Pancreas (tissue), 10 donors: ENCODE results near the gene RAD54L. TPM values are rescaled to one million over a fixed set of nuclear protein-coding genes. Genes with fewer than 3 reads are reported as not detected.

ENCODE experiments used
- ATAC-seq, 4 donors: fragments of 200-7000 bp; cut with Tn5 transposase; one replicate each; pipeline versions ENCODE4 v1.8.0 to v1.9.1; 2020; ENCODE audit warnings: mild to moderate bottlenecking in 4 of 4, moderate library complexity in 4 of 4
- DNase-seq, 6 donors: peaks; one replicate each; pipeline ENCODE4 v3.0.0-alpha.2; 2020
- FAIRE-seq: peaks from 2 replicates; lab custom pipeline; 2012; peaks lifted over from hg19 to GRCh38; lab: Jason Lieb, UNC
- H3K27ac ChIP-seq, 4 donors: fragments of 200-600 bp; sonication (generic); 1 replicate in 3 of 4; 2 replicates in 1 of 4; pipeline versions ENCODE4 v1.5.0 to v1.8.0; 2020
- H3K27me3 ChIP-seq, 4 donors: fragments of 200-600 bp; one replicate each; pipeline ENCODE4 v1.8.0; 2021
- H3K36me3 ChIP-seq, 3 donors: fragments of 200-600 bp; sonication (generic) in 1 of 3; one replicate each; pipeline versions ENCODE4 v1.5.0 to v1.8.0; 2020 to 2021
- H3K4me1 ChIP-seq, 3 donors: fragments of 200-600 bp; one replicate each; pipeline ENCODE4 v1.8.0; 2021
- H3K4me3 ChIP-seq, 4 donors: fragments of 200-600 bp; sonication (generic) in 2 of 4; one replicate each; pipeline versions ENCODE4 v1.5.0 to v1.8.0; 2020 to 2021
- H3K9me3 ChIP-seq, 4 donors: fragments of 200-600 bp; one replicate each; pipeline ENCODE4 v1.8.0; 2021
- CTCF ChIP-seq, 4 donors: fragments of 200-600 bp; sonication (generic) in 3 of 4; IDR thresholded peaks; one replicate each; pipeline versions ENCODE4 v1.5.0 to v1.8.0; 2021; ENCODE audit warnings: antibody characterized with exemption in 4 of 4
- WGBS, 2 donors: extraction: QIAGEN DNeasy Blood & Tissue Kit; methylation state at CpG; one replicate each; pipeline ENCODE4 v1.1.7; 2013; 5-methylcytosine and 5-hydroxymethylcytosine counted together
- intact Hi-C, 3 donors: fragments of 100-400 bp; cut with DNase I; formaldehyde crosslinking; loops; one replicate each; pipeline versions ENCODE4 v1.11.1 to v1.14.2; 2022
- polyA plus RNA-seq, 2 donors: library from polyadenylated mRNA; stranded (reverse); fragments of 200-250 nt; gene quantifications; one replicate each; pipeline ENCODE4 v1.2.3, GENCODE V29; 2013
- total RNA-seq, 6 donors: library from RNA; stranded (reverse); fragmentation: NEBNext Ultra II Directional in 4 of 6; extraction: Animal tissue kit (Norgen Biotek cat#: 25700) in 4 of 6; gene quantifications; one replicate each; pipeline versions ENCODE4 v1.2.1 to v1.2.4, GENCODE V29; 2021 to 2023
- donor health status: healthy with polysubstance abuse.
- donor health status: DM: no; HTN: no; CAD: no; lungs with moderate emphysema.
- donor health status: DM: no; HTN: no; CAD: no.
- donor health status: control.
- donor health status: control.
- donor health status: Bipolar disorder and iron deficiency.
- donor health status: DM: yes; HTN: yes; CAD: no.
- donor health status: DM: no; HTN: no; CAD: no.
- donor health status: DM: no; HTN: no; CAD: no.
- donor health status: DM: yes; HTN: yes; CAD: no.

Gene RAD54L
- total and polyA plus RNA-seq, 8 donors = 0.23 to 0.66 (median 0.43) TPM; not detected in 1

DNA sequence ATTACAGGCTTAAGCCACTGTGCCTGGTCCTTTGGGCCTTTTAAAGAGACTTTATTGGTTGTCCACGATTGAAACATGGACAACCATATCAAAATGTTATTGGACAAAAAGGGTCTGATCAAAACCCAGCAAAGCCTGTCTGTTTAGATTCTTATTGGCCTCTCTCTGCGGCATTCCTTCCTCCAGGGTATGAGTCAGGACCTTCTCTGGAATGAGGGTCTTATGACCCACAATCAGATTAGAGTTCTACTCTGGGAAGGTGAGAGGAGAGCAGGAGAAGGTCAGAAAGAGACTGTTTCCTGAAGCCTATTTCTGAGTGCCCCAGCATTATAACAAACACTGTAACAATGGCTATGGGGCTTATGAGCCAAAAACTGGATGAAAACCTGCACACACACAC is 36.5 kb upstream of the RAD54L start:
- no peaks in the 10 kb centered on the region for H3K27me3 ChIP-seq
- WGBS, 2 donors = 61 to 64% methylated on average over 2 of the region's 2 CpGs
- no peak for TF ChIP-seq CTCF (IDR thresholded peaks at IDR 0.05)

DNA sequence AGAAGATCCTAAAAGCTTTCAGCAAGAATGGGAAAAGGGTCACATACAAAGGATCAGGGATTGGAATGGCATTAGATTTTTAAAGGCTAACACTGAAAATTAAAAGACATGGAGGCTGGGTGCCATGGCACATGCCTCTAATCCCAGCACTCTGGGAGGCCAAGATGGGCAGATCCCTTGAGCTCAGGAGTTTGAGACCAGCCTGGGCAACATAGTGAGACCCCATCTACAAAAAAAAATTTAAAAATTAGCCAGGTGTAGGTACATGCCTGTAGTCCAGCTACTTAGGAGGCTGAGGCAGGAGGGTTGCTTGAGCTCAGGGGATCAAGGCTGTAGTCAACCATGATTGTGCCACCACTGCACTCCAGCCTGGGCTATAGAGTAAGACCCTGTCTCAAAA is 32.1 kb upstream of the RAD54L start:
- Histone ChIP-seq H3K27ac (no peak overlapping the region), H3K27me3 (no peaks in the 10 kb centered on the region), H3K9me3 (no peaks in the 10 kb centered on the region), H3K4me3 (no peak overlapping the region), H3K4me1 (no peaks in the 10 kb centered on the region), H3K36me3 (no peaks in the 10 kb centered on the region)
- DNase-seq (no peak), FAIRE-seq (no peak), ATAC-seq (no peak)
- intact Hi-C loops = no loop called here
- no peak for TF ChIP-seq CTCF (IDR thresholded peaks at IDR 0.05)

More for the DNA sequence above, 36.5 kb upstream of the RAD54L start:
- Histone ChIP-seq H3K9me3 (no peaks in the 10 kb centered on the region), H3K4me1 (no peaks in the 10 kb centered on the region), H3K27ac (no peak overlapping the region), H3K36me3 (no peaks in the 10 kb centered on the region), H3K4me3 (no peak overlapping the region)
- ATAC-seq (no peak), FAIRE-seq (no peak), DNase-seq (no peak)
- intact Hi-C loops = no loop called here

- no peak for FAIRE-seq
- 77 to 89% methylated on average over 8 of the region's 8 CpGs for WGBS, 2 donors
- intact Hi-C loops = no loop called here
- Histone ChIP-seq H3K27me3 (no peaks in the 10 kb centered on the region), H3K4me1 (no peaks in the 10 kb centered on the region), H3K27ac (no peak overlapping the region), H3K4me3 (no peak overlapping the region), H3K36me3 (no peaks in the 10 kb centered on the region), H3K9me3 (no peaks in the 10 kb centered on the region)
- ATAC-seq = no peak
- no peak for DNase-seq
- TF ChIP-seq CTCF (IDR thresholded peaks at IDR 0.05) = no peak
Measured at GRCh38 chr1:46218443-46218842, 29.1 kb upstream of the RAD54L start.

GRCh38 chr1:46219551-46220520 is 27.7 kb upstream of the RAD54L start:
- TF ChIP-seq CTCF (IDR thresholded peaks at IDR 0.05) = no peak
- no peak for ATAC-seq
- 58 to 62% methylated on average over 17 to 18 of the region's 18 CpGs for WGBS, 2 donors
- Histone ChIP-seq H3K9me3 (no peaks in the 10 kb centered on the region), H3K36me3 (no peaks in the 10 kb centered on the region), H3K27me3 (no peaks in the 10 kb centered on the region), H3K4me3 (no peak overlapping the region), H3K4me1 (no peaks in the 10 kb centered on the region), H3K27ac (no peak overlapping the region)
- intact Hi-C loops = loop anchor here in 1 of 3 donors (5.0 kb wide), 1 partner anchor 188 kb away; no protein-coding TSS in a partner anchor
- no peak for DNase-seq
- no peak for FAIRE-seq

DNA sequence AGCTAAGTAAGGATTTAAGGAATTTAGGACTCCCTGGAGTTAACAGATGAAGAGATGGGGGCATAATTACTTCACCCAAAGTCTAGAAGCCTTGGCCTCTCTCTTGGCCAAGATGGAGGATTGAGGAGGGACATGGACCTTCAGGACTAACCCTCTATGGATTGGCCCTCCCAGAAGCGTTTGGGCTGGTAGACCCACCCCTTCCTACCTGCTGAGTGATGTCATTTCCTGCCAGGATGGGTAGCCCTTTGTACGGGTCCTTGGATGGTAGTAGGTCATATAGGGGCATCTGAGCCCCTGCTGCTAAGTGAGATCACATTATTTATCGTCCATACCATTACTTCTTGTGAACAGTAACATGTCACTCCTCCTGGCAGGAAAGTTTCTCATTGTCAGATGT is 26.8 kb upstream of the RAD54L start:
- no peak for TF ChIP-seq CTCF (IDR thresholded peaks at IDR 0.05)
- Histone ChIP-seq H3K27ac (no peak overlapping the region), H3K4me1 (no peaks in the 10 kb centered on the region), H3K36me3 (no peaks in the 10 kb centered on the region), H3K4me3 (no peak overlapping the region), H3K27me3 (no peaks in the 10 kb centered on the region), H3K9me3 (no peaks in the 10 kb centered on the region)
- ATAC-seq = no peak
- 68 to 85% methylated on average over 3 of the region's 3 CpGs for WGBS, 2 donors
- FAIRE-seq = no peak
- intact Hi-C loops = loop anchor here in 1 of 3 donors (5.0 kb wide), 1 partner anchor 189 kb away; no protein-coding TSS in a partner anchor
- DNase-seq = no peak
